HG02938 (cell line): ENCODE results near the gene GPC5.
"Not testable (repeated sequence)": the region's sequence is repeated elsewhere in the genome, so short reads cannot be mapped to it uniquely, and the experiment has no call there.

ENCODE experiments used
- ATAC-seq: cut with Tn5 transposase; IDR thresholded peaks from one replicate; pipeline ENCODE4 v1.9.1; 2021; ENCODE audit warnings: mild to moderate bottlenecking, moderate library complexity; ENCODE audit not compliant: unreplicated experiment

GPC5 gene

GRCh38 chr13:91647361-91647990 is 249.1 kb downstream of the GPC5 start:
- ATAC-seq: peak; percentile 61

- no peak for ATAC-seq
Measured at GRCh38 chr13:91648012-91648411, 249.6 kb downstream of the GPC5 start.

GRCh38 chr13:91649456-91649855 is 251.0 kb downstream of the GPC5 start:
- no peak for ATAC-seq

DNA sequence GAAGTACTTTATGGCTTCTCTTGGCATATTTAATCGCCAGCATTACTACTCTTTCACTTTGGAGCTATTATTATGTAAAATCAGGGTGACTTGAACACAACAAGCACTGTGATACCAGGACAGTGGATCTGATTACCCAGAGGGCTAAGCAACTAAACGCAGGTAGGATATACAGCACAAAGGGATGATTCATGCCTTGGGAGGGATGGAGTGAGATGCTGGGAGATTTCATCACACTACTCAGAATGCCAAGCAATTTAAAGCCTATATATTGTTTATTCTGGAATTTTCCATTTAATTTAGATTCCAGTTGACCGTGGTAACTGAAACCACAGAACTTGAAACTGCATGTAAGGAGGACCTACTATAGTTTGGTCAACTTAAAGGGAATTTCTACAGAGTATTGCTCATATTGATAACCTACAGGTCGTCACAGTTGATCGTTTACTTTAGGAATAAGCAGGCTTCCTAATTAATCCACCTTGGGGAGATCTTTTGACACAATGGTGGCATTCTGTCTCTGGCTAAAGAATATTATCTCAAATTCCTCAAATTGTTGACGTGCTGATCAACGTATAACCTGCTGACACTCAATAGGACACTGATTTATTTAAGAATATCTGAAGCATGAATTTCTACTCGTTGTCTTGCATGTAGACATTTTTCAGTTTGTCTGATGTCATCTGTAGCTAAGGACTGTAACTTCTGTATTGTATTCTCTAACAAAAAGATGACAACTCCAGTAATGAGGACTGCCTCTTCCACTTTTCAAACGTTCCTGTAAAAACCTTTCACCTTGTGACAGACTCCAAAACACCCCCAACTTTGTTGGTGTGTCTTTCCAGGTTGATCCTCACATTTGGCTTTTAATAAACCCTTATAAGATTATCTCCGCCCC is 254.2 kb downstream of the GPC5 start:
- ATAC-seq: no peak

DNA sequence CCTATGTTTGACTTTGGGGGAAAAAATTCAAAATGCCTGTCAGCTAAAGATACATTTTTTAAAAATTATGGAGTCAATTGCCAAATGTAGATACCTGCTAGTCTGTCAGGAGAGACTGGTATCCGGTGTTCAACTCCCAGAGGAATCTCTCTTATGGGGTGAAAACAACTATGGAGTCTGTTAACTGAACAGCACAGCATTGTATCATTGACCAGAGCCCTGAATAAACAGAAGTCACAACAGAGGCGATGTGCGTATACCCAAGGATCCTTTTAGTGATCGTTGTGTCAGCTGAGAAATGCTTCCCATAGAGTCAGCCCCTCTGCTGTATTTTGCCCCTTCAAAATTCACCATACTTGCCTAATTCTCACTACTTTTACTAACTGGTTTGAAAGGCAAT is 257.3 kb downstream of the GPC5 start:
- no peak for ATAC-seq

- ATAC-seq: no peak
Measured at GRCh38 chr13:91657283-91657682, 258.9 kb downstream of the GPC5 start.

DNA sequence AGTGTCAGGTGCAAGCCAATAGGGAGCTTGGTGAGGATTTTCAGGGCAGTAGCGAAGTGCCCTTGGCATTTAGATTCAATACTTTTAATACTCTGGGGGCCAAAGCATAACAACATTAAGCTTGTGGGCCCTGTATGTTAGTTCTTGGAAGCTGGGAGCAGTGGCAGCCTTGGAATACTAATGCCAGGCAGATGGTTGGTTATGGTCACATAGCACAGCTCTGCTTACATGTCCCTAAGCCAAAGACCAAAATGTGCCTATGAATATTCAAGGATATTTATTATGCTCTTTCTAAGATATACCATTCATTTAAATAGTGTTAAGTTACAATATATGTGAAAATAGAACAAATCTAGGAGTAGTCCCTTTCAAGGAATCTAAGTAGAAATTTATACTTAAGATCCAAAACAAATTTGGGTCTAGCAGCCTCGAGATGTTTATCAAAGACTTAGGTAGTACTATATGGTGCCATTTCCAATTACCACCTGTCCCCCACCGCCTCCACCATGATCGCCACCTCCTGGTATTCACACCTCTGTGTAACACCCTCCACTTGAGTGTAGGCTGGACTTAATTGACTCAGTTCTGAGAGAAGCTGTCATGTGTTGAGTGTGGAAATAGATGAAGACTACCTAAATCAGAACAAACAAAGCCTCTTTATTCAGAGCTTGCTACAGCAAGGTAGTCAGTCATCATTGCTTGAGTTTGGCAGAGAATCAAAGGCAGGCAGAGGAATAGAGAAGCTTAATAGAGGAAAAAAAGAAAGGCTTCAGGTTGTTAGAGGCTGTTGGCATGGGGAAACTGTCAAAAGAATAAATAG is 261.0 kb downstream of the GPC5 start:
- ATAC-seq: no peak

GRCh38 chr13:91660076-91660415 is 261.6 kb downstream of the GPC5 start:
- ATAC-seq: no peak

DNA sequence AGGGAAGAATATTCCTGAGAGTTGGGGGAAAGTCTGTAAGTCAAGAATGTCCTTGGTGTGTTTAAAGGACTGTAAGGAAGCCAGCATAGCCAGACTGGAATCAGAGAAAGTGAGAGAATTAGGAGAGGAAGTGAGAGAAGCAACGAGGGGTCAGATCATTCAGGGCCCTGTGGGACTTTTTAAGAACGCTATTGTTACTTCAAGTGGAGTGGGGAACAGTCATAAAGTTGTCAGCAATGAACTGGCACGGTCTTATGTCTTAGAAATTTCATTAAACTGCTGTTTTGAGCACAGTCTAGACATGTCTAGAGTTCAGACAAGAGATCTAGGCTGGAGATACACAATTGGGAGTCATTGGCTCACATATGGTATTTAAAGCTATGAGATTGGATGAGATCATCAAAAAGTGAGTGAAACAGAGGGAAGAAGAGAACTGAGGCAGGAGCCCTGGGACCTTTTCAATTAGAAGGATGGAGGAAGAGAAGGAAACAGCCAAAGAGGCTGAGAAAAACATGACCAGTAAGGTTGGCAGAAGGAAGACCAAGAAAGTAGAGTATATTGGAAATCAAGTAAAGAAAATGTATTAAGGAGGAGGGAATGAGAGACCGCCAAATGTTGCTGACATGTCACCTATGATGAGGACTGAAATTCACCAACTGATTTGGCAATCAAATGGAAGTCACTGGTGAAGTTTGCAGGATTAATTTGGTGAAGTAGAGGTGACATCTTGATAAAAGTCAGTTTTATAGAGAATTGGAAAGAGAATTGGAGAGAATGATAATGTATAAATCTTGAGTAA is 263.5 kb downstream of the GPC5 start:
- peak; percentile 61 for ATAC-seq

- ATAC-seq: no peak
Measured at GRCh38 chr13:91664039-91664438, 265.6 kb downstream of the GPC5 start.

GRCh38 chr13:91667486-91667885 is 269.1 kb downstream of the GPC5 start:
- ATAC-seq: no peak

DNA sequence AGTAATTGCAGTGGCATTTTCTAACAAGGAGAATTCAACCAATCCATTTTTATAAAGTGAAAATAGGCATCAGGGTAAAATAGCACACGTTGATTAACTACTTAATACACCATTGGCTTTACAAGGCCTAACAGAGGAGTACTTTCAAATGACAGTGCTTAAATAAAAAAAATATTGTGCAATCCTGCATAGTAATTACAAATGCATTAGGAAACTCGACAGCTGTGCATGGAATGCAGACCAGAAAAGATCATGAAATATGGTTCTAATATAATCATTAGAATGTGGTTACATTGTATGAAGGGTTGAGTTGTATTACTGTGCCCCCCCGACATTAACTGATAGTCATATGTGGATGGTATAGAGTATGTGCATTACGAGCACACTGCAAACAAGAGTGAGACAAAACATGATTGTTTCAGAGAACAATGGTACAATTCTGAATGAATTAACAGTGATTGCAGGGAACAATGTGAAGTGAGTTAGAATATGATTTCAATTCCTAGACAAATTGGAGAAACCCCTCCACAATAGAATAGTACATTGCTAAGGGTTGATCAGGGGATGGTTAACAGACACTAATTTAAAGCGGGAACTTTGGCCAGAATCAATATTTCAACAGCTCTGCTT is 270.6 kb downstream of the GPC5 start:
- ATAC-seq: no peak

DNA sequence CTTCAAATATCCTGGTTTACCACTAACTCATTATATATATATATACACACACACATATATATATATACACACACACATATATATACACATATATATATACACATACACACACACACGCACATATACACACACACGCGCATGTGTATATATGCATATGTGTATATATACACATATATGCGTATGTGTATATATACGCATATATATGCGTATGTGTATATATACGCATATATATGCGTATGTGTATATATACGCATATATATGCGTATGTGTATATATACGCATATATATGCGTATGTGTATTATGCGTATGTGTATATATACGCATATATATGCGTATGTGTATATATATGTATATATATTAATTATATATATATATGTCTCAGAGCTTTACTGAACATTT is 275.9 kb downstream of the GPC5 start:
- not testable (repeated sequence) for ATAC-seq

DNA sequence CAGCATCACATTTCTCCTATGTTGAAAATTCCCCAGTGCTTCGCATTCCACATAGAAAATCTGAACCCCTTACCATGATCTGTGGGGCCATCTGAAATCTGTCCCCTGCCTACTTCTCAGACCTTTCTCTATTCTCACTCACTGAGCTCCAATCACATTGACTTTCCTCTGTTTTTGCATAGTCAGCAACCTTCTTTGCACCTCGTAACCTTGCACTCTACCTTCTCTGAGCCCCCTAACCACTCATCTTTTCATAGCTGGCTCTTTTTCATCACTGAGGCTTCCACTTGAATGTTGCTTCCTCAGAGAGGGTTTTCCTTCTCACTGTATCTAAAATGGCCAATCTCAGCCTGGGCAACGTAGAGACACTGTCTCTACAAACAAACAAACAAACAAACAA is 286.3 kb downstream of the GPC5 start:
- no peak for ATAC-seq

GRCh38 chr13:91690944-91691343 is 292.5 kb downstream of the GPC5 start:
- no peak for ATAC-seq

- ATAC-seq: no peak
Measured at GRCh38 chr13:91693466-91693865, 295.0 kb downstream of the GPC5 start.

DNA sequence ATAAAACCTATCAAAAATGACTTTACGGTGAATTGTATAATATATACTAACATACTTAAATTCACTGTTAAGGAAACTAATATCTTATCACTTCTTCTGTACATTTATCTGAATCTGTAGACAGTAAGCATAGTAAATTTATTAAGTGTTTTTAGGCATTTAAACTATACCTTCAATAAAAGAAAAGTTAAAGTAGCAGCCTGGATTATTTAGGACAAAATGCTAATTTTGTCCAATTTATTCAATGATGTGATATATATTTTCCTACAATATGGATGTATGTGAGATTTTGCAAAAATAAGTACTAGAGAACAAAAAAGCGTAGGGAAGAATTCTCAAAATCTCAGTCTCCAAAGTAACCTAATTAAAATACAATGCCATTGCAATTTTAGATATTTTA is 299.9 kb downstream of the GPC5 start:
- no peak for ATAC-seq

DNA sequence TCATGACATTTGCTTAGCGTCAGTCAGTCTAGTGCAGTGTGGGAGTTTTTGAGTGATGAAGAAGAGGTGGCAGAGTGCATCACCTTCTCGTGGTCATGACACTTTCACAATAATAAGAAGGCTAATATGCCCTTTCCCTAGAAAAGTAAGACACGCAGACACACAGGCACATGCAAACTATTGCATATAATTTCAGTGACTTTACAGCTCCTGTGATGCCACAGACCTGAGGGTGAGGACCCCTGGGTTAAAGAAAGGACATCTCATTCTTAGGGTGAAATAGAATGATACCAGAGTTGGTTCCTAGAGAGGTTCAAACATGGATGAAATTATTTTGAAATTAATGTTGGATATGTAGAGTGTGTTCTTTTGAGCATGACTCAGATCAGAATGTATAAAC is 300.3 kb downstream of the GPC5 start:
- no peak for ATAC-seq

- no peak for ATAC-seq
Measured at GRCh38 chr13:91699863-91700262, 301.4 kb downstream of the GPC5 start.

DNA sequence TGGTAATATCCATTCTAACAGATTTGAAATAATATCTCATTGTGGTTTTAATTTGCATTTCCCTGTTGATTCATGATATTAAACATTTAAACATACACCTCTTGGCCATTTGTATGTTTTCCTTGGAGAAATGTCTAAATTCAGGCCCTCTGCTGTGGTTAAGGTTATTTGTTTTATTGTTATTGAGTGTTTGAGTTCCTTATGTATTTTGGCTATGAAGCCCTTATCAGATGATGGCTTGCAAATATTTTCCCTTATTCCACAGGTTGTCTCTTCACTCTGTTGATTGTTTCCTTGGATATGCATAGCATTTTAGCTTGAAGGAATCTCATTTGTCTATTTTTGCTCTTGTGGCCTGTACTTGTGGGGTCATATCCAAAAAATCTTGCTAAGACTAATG is 303.6 kb downstream of the GPC5 start:
- no peak for ATAC-seq
